Measurements from ENCODE around the gene DIP2C.

DNA sequence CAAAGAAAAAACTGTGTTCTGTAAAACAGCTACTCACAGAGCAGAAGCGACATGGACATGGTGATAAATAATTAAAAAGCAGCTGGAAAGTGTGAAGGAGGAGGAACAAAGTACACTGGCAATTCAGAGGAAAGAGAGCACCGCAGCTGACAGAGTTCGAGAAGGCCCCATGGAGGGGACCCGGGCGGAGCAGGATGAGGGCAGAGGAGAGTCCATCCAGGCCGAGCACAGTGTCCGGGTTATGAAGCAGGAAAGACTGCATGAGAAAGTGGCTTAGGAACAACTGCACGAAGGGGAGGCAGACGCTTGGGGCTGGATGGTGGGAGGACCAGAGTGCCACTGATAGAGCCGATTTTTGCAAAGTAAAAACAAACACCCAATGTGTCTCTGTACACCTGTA lies 368.7 kb downstream of the DIP2C start:
- TF ChIP-seq, protein P1, sequence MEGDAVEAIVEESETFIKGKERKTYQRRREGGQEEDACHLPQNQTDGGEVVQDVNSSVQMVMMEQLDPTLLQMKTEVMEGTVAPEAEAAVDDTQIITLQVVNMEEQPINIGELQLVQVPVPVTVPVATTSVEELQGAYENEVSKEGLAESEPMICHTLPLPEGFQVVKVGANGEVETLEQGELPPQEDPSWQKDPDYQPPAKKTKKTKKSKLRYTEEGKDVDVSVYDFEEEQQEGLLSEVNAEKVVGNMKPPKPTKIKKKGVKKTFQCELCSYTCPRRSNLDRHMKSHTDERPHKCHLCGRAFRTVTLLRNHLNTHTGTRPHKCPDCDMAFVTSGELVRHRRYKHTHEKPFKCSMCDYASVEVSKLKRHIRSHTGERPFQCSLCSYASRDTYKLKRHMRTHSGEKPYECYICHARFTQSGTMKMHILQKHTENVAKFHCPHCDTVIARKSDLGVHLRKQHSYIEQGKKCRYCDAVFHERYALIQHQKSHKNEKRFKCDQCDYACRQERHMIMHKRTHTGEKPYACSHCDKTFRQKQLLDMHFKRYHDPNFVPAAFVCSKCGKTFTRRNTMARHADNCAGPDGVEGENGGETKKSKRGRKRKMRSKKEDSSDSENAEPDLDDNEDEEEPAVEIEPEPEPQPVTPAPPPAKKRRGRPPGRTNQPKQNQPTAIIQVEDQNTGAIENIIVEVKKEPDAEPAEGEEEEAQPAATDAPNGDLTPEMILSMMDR (IDR thresholded peaks at IDR 0.05): no peak
- no peak for TF ChIP-seq POLR2A (IDR thresholded peaks at IDR 0.05)

Measured in transverse colon (tissue), 3 donors.